ENCODE data around the gene LYSMD4. TPM values are rescaled to one million over a fixed set of nuclear protein-coding genes. Genes with fewer than 3 reads are reported as not detected.

Gene LYSMD4
- polyA plus RNA-seq, 1 experiment = 3.2 TPM

DNA sequence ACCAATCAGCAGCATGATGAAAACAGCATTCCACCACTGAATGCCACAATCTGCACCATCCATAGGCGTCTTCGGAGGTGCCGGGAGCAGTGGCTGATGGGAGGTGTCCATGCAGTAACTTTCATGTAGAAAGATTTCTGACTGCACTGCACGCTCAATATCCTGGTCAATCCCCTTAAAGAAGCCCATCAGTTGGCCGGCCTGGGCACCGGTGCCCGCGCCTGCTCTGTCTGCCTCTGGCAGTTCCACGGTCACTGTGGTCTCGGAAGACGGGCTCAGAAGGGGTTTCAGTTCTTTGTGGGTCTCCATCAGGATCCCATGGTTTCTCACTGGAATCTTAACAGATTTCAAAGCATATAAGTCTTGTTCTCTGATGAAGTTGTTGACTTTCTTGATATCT lies 3.9 kb downstream of the LYSMD4 start:
- TF ChIP-seq, protein P1, sequence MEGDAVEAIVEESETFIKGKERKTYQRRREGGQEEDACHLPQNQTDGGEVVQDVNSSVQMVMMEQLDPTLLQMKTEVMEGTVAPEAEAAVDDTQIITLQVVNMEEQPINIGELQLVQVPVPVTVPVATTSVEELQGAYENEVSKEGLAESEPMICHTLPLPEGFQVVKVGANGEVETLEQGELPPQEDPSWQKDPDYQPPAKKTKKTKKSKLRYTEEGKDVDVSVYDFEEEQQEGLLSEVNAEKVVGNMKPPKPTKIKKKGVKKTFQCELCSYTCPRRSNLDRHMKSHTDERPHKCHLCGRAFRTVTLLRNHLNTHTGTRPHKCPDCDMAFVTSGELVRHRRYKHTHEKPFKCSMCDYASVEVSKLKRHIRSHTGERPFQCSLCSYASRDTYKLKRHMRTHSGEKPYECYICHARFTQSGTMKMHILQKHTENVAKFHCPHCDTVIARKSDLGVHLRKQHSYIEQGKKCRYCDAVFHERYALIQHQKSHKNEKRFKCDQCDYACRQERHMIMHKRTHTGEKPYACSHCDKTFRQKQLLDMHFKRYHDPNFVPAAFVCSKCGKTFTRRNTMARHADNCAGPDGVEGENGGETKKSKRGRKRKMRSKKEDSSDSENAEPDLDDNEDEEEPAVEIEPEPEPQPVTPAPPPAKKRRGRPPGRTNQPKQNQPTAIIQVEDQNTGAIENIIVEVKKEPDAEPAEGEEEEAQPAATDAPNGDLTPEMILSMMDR (IDR thresholded peaks at IDR 0.05; ENCODE audit: low read depth, low read length) = no peak
- Histone ChIP-seq H3K27me3 (ENCODE audit: control insufficient read depth, insufficient read depth, low read length) (no peaks in the 10 kb centered on the region), H3K4me3 (ENCODE audit: low read depth, low read length) (no peak overlapping the region), H3K27ac (ENCODE audit: low read depth, low read length) (no peak overlapping the region), H3K9me3 (ENCODE audit: control insufficient read depth, insufficient read depth, low read length) (peaks cover 16% of the 10 kb centered on the region)
- no peak for DNase-seq (ENCODE audit: low read depth, low spot score)
- CTCF ChIA-PET = interaction anchor here (0.6 to 6.2 kb wide), 10 partner anchors 11 to 517 kb away, joined by 3 to 65 read pairs (median 6); no protein-coding TSS in a partner anchor
- POLR2A ChIA-PET = no interaction called here

DNA sequence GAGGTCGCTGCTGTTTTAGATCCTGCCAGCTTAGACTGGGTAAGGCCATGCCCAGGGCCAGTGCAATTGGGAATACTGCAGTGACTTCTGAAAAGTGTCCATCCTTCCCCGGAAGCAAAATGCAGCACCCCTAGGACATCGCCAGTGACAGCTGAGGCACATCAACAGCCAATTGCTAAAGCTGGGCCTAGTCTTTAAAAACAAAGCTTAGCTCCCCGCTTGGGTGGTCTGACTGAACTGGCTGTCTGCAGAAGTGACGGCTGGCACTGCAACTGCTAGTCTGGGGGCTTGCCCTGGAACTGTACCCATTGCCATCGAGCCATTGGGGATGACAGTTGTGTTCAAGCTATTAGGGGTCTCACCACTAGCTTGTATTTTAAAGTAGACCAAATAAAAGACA lies 4.3 kb downstream of the LYSMD4 start:
- ChIA-PET POLR2A (no interaction called here), CTCF (interaction anchor here (0.6 to 6.2 kb wide), 9 partner anchors 11 to 516 kb away, joined by 3 to 65 read pairs (median 5); no protein-coding TSS in a partner anchor)
- no peak for DNase-seq (ENCODE audit: low read depth, low spot score)
- H3K27ac ChIP-seq (ENCODE audit: low read depth, low read length) = no peak overlapping the region
- H3K4me3 ChIP-seq (ENCODE audit: low read depth, low read length) = no peak overlapping the region
- TF ChIP-seq, protein P1 (IDR thresholded peaks at IDR 0.05; ENCODE audit: low read depth, low read length) = no peak
- H3K9me3 ChIP-seq (ENCODE audit: control insufficient read depth, insufficient read depth, low read length) = peaks cover 16% of the 10 kb centered on the region
- no peaks in the 10 kb centered on the region for H3K27me3 ChIP-seq (ENCODE audit: control insufficient read depth, insufficient read depth, low read length)

DNA sequence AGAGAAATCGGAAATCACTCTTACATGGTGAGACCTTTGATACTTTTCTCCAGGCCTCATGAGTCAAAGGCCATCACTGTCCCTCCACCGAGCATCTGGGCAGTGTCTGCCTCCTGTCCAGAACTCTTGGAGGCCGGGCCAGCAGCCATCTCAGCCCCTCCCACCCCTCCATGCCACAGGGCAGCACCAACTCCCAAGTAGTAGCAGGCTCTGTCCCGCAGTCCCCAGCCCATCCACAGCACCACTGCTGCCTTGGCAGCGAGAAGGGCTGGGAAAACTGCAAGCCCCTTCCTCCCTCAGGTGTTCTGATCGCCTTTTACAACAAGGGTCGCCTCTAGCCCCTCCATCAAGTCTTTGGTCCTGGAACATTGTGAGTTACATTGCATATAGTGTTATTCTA lies 5.5 kb downstream of the LYSMD4 start:
- CTCF ChIA-PET = interaction anchor here (0.9 to 6.2 kb wide), 3 partner anchors 28 to 454 kb away, joined by 3 to 65 read pairs (median 8); no protein-coding TSS in a partner anchor
- no peak overlapping the region for H3K27ac ChIP-seq (ENCODE audit: low read depth, low read length)
- TF ChIP-seq, protein P1 (IDR thresholded peaks at IDR 0.05; ENCODE audit: low read depth, low read length) = no peak
- POLR2A ChIA-PET = no interaction called here
- DNase-seq (ENCODE audit: low read depth, low spot score) = no peak
- no peaks in the 10 kb centered on the region for H3K27me3 ChIP-seq (ENCODE audit: control insufficient read depth, insufficient read depth, low read length)
- H3K4me3 ChIP-seq (ENCODE audit: low read depth, low read length) = no peak overlapping the region
- peaks cover 12% of the 10 kb centered on the region for H3K9me3 ChIP-seq (ENCODE audit: control insufficient read depth, insufficient read depth, low read length)

DNA sequence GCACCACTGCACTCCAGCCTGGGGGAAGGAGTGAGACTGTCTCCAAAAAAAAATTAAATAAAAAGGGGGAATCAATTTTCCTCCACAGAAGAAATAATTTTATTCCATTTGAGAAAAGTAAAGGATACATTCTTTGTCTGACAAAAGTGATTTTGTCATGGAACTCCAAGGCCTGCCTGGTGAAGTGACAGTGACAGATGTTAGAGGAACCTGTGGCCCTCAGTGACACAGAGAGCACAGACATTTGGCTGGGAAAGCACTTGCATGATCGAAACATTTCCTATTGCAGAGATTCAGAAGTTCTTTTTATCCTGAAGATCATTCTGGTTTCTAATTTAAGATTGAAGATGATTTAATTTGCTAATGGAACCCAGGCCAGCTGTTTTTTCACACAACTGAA lies 5.9 kb downstream of the LYSMD4 start:
- ChIA-PET POLR2A (no interaction called here), CTCF (no interaction called here)
- no peak for DNase-seq (ENCODE audit: low read depth, low spot score)
- TF ChIP-seq, protein P1 (IDR thresholded peaks at IDR 0.05; ENCODE audit: low read depth, low read length) = no peak
- Histone ChIP-seq H3K9me3 (ENCODE audit: control insufficient read depth, insufficient read depth, low read length) (peaks cover 12% of the 10 kb centered on the region), H3K4me3 (ENCODE audit: low read depth, low read length) (no peak overlapping the region), H3K27ac (ENCODE audit: low read depth, low read length) (no peak overlapping the region), H3K27me3 (ENCODE audit: control insufficient read depth, insufficient read depth, low read length) (no peaks in the 10 kb centered on the region)

DNA sequence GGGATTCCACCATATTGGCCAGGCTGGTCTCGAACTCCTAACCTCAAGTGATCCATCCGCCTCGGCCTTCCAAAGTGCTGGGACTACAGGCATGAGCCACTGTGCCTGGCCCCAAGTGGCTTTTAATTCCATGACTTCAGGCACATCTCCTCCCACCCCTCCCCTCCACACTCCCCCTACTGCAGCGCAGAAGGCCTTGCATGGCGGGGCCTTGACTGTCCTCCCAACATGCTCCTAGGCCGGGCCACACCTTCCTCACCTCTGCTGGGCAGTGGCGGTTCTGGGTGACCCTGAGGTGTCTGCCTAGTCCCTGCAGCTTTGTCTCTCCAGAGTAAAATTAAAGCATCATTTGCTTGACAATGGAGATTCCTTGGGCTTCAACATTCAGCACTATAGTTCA lies 6.9 kb downstream of the LYSMD4 start:
- TF ChIP-seq, protein P1 (IDR thresholded peaks at IDR 0.05; ENCODE audit: low read depth, low read length) = no peak
- Histone ChIP-seq H3K27ac (ENCODE audit: low read depth, low read length) (no peak overlapping the region), H3K9me3 (ENCODE audit: control insufficient read depth, insufficient read depth, low read length) (peaks cover 12% of the 10 kb centered on the region), H3K27me3 (ENCODE audit: control insufficient read depth, insufficient read depth, low read length) (no peaks in the 10 kb centered on the region), H3K4me3 (ENCODE audit: low read depth, low read length) (no peak overlapping the region)
- DNase-seq (ENCODE audit: low read depth, low spot score) = no peak
- ChIA-PET CTCF (interaction anchor here (1.3 to 2.3 kb wide), 3 partner anchors 22 to 454 kb away, joined by 3 to 8 read pairs (median 7); no protein-coding TSS in a partner anchor), POLR2A (no interaction called here)

All from AG04450 (cell line).